HUES6 (cell line): ENCODE measurements around the gene PRKCG.

Source experiments
- H3K27ac ChIP-seq: 2 replicates; pipeline ENCODE4 v1.7.0; 2013; ENCODE audit warnings: low read depth, mild to moderate bottlenecking, low read length, inconsistent platforms
- H3K27me3 ChIP-seq: 2 replicates; pipeline ENCODE4 v1.6.1; 2013; ENCODE audit warnings: low read length; ENCODE audit not compliant: control insufficient read depth, insufficient read depth
- H3K36me3 ChIP-seq: 2 replicates; pipeline ENCODE4 v1.6.1; 2013; ENCODE audit warnings: low read length; ENCODE audit not compliant: control insufficient read depth, insufficient read depth
- H3K4me1 ChIP-seq: 2 replicates; pipeline ENCODE4 v1.6.1; 2013; ENCODE audit warnings: low read length; ENCODE audit not compliant: control insufficient read depth, insufficient read depth
- H3K4me3 ChIP-seq: 2 replicates; pipeline ENCODE4 v1.5.1; 2013; ENCODE audit warnings: low read depth, low read length
- H3K9ac ChIP-seq: one replicate; pipeline ENCODE4 v1.6.1; 2013; ENCODE audit warnings: mild to moderate bottlenecking, low read length
- H3K9me3 ChIP-seq: 2 replicates; pipeline ENCODE4 v1.6.1; 2013; ENCODE audit warnings: low read depth, low read length; ENCODE audit not compliant: control insufficient read depth, insufficient read depth

Gene PRKCG

DNA sequence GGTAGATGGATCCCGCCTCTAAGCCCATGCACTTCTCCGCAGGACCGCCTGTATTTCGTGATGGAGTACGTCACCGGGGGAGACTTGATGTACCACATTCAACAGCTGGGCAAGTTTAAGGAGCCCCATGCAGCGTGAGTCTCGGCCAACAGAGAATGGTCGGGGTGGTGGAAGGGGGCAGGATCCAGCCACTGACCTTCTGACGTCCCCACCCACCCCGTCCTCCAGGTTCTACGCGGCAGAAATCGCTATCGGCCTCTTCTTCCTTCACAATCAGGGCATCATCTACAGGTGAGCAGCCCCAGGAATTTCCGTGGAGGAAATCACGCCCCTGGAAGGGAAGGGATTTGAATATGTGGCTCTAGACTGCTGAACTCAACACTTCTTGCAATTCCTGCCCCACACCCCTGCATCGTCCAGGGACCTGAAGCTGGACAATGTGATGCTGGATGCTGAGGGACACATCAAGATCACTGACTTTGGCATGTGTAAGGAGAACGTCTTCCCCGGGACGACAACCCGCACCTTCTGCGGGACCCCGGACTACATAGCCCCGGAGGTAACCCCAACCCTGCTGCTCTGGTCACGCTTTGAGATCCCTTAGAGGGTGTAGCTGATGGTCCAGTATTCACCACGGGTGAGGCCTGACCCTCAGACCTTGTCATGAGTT, 18.3 kb downstream of the PRKCG start:
- Histone ChIP-seq H3K36me3 (peaks cover 7% of the 10 kb centered on the region; the same call in 1 of the 2 replicates), H3K27me3 (peaks cover 13% of the 10 kb centered on the region), H3K9me3 (no peaks in the 10 kb centered on the region), H3K4me3 (no peak overlapping the region), H3K4me1 (peaks cover 8% of the 10 kb centered on the region; the same call in 1 of the 2 replicates), H3K27ac (no peak overlapping the region), H3K9ac (no peak overlapping the region)

DNA sequence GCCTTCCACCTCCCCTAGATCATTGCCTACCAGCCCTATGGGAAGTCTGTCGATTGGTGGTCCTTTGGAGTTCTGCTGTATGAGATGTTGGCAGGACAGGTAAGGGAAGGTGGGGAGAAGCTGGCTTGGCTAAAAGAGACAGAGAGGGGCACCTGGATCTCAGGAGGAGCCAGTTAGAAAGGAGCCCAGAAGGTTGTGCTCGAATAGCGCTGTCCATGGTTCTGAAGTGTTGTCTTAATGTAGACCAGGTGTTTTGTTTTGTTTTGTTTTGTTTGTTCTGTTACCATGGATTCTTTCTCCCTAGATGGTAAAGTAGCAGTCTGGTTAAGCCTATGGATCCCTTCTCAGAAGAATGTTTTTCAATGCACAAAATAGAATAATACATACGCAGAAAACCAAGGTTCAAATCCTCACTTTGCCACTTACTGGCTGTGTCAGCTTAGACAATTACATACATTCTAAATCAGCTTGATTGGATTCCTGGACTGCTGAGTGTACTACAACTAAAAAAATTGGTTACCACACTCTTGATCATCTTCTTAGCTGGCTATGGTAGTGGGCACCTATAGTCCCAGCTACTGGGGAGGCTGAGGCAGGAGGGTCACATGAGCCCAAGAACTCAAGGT, 21.2 kb downstream of the PRKCG start:
- H3K4me3 ChIP-seq, result no peak overlapping the region
- H3K4me1 ChIP-seq, result peaks cover 13% of the 10 kb centered on the region; the same call in 1 of the 2 replicates
- peaks cover 38% of the 10 kb centered on the region for H3K27me3 ChIP-seq
- H3K36me3 ChIP-seq, result peaks cover 7% of the 10 kb centered on the region; the same call in 1 of the 2 replicates
- no peak overlapping the region for H3K27ac ChIP-seq
- no peaks in the 10 kb centered on the region for H3K9me3 ChIP-seq
- no peak overlapping the region for H3K9ac ChIP-seq

DNA sequence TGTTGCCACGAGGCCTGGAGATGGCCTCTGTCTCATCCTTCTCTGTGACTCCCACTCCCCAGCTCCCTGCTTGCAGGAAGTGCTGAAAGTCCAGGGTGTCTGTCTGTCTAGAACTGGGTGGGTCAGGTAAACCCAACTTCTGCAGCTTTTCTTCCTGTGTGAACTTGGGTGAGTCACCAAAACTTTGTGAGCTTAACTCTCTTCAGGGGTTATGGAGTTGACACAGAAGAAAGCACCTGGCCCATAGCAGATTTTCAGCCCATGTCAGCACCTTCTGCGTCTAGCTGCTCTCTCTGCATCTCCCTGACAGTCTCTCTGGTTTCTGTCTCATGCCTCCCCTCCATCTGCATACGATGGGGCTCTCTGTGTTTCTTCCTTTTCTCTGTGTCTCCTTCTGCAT, 22.9 kb downstream of the PRKCG start:
- Histone ChIP-seq H3K4me3 (no peak overlapping the region), H3K4me1 (peaks cover 8% of the 10 kb centered on the region; the same call in 1 of the 2 replicates), H3K9me3 (no peaks in the 10 kb centered on the region), H3K9ac (no peak overlapping the region), H3K27ac (no peak overlapping the region), H3K27me3 (peaks cover 50% of the 10 kb centered on the region), H3K36me3 (peaks cover 7% of the 10 kb centered on the region; the same call in 1 of the 2 replicates)

DNA sequence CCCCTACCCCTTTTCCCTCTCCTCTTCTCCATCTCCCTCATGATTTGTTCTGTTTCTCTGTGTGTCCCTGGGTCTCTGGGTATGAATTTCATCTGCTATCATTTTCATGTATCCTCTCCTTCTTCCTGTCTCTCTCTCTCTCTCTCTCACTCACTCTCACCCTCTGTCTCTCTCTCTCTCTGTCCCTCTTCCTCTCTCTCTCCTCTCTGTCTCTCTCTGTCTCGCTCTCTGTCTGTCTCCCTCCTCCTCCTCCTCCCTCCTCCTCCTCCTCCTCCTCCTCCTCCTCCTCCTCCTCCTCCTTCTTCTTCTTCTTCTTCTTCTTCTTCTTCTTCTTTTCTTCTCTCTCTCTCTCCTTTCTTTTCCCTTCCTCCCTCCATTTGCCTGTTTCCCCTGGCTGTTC, 23.8 kb downstream of the PRKCG start:
- H3K4me3 ChIP-seq, result peak overlapping the region; percentile 73; the same call in 1 of the 2 replicates
- peaks cover 59% of the 10 kb centered on the region for H3K27me3 ChIP-seq
- H3K27ac ChIP-seq, result no peak overlapping the region
- H3K36me3 ChIP-seq, result 0 out of 2 replicates have a peak, but pooled peaks cover 2% of the 10 kb centered on the region
- no peak overlapping the region for H3K9ac ChIP-seq
- peaks cover 8% of the 10 kb centered on the region; the same call in 1 of the 2 replicates for H3K4me1 ChIP-seq
- no peaks in the 10 kb centered on the region for H3K9me3 ChIP-seq

DNA sequence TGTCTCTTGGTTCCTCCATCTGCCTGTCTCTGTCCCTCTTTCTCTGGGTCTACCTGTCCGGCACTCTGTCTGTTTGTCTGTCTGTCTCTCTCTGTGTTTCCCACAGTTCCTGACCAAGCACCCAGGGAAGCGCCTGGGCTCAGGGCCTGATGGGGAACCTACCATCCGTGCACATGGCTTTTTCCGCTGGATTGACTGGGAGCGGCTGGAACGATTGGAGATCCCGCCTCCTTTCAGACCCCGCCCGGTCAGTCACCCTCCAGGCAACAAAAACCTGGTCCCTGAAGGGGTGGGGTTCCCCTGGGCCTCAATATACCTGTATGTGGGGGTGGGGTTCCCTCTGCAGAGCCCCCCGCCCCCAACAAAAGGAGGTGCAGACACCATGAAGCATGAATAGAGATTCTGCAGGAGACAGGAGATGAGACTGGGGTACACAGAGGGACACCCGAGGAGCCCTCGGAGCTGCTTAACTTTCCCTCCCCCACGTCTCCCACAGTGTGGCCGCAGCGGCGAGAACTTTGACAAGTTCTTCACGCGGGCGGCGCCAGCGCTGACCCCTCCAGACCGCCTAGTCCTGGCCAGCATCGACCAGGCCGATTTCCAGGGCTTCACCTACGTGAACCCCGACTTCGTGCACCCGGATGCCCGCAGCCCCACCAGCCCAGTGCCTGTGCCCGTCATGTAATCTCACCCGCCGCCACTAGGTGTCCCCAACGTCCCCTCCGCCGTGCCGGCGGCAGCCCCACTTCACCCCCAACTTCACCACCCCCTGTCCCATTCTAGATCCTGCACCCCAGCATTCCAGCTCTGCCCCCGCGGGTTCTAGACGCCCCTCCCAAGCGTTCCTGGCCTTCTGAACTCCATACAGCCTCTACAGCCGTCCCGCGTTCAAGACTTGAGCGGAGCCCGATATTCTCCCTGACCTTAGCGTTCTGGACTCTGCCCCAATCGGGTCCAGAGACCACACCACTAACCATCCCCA, 24.5 kb downstream of the PRKCG start:
- Histone ChIP-seq H3K27me3 (peaks cover 66% of the 10 kb centered on the region), H3K27ac (no peak overlapping the region), H3K4me3 (peak overlapping the region; percentile 73), H3K36me3 (no peaks in the 10 kb centered on the region), H3K9me3 (no peaks in the 10 kb centered on the region), H3K9ac (no peak overlapping the region), H3K4me1 (peaks cover 8% of the 10 kb centered on the region; the same call in 1 of the 2 replicates)

DNA sequence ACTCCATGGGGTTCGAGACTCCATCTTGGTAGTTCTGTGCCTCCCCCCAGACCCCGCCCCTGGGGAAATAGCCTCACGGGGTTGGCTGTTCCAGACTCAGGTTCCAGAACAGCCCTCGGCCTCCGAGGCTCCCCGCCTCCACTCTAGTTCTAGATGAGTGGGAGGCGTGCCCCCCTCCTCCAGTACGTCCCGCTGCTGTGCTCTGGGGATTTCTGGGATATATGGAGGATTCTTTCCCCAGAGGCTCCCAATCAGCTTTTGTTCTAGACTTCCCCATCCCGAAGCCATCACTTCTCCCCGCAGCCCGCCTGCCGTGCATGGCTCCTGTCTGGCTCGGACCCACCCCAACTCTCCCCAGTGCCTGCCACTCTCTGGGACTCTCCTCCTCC, 25.2 kb downstream of the PRKCG start:
- Histone ChIP-seq H3K4me3 (peak overlapping the region; percentile 73), H3K27ac (no peak overlapping the region), H3K36me3 (no peaks in the 10 kb centered on the region), H3K27me3 (peaks cover 73% of the 10 kb centered on the region), H3K4me1 (peaks cover 8% of the 10 kb centered on the region; the same call in 1 of the 2 replicates), H3K9me3 (no peaks in the 10 kb centered on the region), H3K9ac (no peak overlapping the region)

DNA sequence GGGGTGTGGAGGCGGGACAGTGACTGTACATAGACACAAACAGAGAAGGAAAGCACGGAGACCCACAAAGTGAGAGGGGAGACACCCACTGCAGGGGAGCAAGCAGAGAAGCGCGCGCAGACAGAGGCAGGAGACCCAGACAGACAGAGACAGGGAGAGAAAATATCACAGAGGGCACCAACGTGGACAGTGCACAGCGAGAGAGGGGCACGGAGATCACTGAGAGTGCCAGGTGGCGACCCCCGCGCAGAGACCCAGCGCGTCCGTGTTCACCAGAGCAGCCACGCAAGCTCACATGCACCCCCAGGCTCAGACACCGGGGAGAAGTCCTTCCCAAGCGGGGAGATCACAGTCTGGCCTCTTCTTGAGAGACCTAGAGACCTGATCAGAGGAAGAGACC, 25.7 kb downstream of the PRKCG start:
- peaks cover 74% of the 10 kb centered on the region for H3K27me3 ChIP-seq
- H3K9me3 ChIP-seq, result no peaks in the 10 kb centered on the region
- peaks cover 8% of the 10 kb centered on the region; the same call in 1 of the 2 replicates for H3K4me1 ChIP-seq
- peak overlapping the region; percentile 73 for H3K4me3 ChIP-seq
- H3K9ac ChIP-seq, result peak overlapping the region; percentile 4
- H3K36me3 ChIP-seq, result no peaks in the 10 kb centered on the region
- no peak overlapping the region for H3K27ac ChIP-seq

DNA sequence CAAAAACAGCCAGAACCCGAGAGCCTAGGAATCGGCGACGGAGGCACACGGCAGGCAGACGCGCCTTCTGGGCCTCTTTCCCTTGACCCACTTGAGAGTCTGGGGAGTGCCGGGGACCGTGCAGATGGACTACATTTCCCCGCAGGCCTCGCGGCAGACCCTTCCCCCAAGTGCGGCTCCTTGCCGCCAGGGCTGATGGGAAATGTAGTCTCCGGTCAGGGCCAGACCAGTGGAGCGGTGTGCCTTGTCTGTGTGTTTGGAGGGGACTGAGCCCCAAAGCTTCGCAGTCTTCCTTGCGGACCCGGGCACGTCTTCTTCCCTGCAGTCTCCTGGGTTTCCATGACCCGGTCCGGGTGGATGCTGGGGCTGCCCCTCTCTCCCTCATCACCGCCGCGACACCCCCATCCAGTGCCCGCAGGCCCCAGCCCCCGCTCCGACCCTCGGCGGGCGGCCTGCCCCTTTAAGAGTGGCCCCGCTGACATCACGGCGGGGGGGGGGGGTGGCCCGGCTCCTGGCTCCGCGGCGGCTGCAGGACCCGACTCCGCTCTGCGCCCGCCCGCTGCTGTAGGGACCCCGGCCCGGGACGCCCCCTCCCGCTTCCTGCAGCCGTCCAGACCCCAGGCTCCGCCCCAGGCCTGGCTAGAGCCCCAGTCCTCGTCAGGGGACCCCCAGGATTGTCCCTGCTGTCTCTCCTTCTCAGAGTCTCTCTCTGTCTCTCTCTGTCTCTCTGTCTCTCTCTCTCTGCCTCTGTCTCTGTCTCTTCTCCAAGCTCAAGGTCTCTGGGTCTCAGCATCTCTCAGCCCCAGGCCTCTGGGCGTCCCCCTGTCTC, 26.3 kb downstream of the PRKCG start:
- Histone ChIP-seq H3K36me3 (no peaks in the 10 kb centered on the region), H3K9ac (peak overlapping the region; percentile 4), H3K27ac (no peak overlapping the region), H3K4me1 (peaks cover 8% of the 10 kb centered on the region; the same call in 1 of the 2 replicates), H3K27me3 (peaks cover 74% of the 10 kb centered on the region), H3K9me3 (no peaks in the 10 kb centered on the region), H3K4me3 (peak overlapping the region; percentile 73)

DNA sequence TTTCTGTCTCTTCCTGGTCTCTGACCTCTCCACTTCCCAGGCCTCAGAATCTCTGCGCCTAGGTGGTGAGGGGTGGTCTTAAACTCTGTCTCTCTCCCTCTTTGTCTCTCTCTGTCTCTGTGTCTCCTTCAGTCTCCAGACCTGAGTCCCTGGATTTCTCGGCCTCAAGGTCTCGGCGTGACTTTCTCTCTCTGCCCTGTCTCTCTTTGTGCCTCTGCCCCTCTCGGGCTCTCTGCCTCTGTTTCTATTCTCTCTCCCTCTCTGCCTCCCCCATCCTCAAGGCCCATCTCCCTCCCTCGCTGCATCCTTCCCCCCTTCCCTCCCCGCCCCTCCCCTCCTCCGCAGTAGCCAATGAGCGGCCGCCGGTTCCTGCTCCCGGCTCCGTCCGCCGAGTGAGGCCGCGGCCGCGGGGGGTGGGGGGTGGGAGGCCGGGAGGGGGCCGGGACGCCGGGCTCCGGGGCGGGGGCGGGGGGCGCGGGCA, 27.0 kb downstream of the PRKCG start, which contains the start of gene CACNG7:
CACNG7 (plus strand) TSS at position 344 of the 481 bp plus-strand sequence. CDS start 3,554 bp downstream, outside the sequence.
- Histone ChIP-seq H3K4me1 (peaks cover 8% of the 10 kb centered on the region; the same call in 1 of the 2 replicates), H3K4me3 (peak within 1 kb of the TSS; percentile 79), H3K36me3 (no peaks in the 10 kb centered on the region), H3K27me3 (peaks cover 74% of the 10 kb centered on the region), H3K27ac (no peak within 1 kb of the TSS), H3K9me3 (no peaks in the 10 kb centered on the region), H3K9ac (peak within 1 kb of the TSS; percentile 46)
